ENCODE data around the gene ACP4. TPM values are rescaled to one million over a fixed set of nuclear protein-coding genes. Genes with fewer than 3 reads are reported as not detected.
"Not testable (repeated sequence)": the region's sequence is repeated elsewhere in the genome, so short reads cannot be mapped to it uniquely, and the experiment has no call there.

The ACP4 gene
- total RNA-seq, 2 donors from 2014 or later, result not detected

DNA sequence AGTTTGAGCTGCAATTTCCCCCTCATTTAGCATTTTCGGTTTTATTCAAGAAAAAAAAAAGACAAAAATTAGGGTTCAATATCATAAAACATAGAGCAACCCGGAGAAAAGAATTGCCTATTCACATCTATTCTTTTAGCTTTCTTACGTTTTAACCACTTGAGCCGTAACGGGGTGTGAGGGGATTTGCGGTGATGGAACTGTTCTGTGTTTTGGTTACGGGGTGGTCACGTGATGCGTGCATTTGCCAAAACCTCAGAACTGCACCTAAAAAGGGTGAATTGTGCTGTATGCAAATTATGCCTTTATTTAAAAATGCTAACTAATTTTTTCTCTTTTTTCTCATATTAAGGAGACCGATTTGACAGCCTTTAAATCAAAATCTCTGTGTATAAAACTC is 45.0 kb upstream of the ACP4 start:
- Mint-ChIP-seq H3K27ac (no peak overlapping the region), H3K4me3 (no peak overlapping the region), H3K36me3 (ENCODE audit: low read depth) (no peaks in the 10 kb centered on the region), H3K9me3 (no peaks in the 10 kb centered on the region), H3K4me1 (no peaks in the 10 kb centered on the region), H3K27me3 (ENCODE audit: insufficient read depth) (peaks cover 8% of the 10 kb centered on the region)
- TF ChIP-seq, protein P1, sequence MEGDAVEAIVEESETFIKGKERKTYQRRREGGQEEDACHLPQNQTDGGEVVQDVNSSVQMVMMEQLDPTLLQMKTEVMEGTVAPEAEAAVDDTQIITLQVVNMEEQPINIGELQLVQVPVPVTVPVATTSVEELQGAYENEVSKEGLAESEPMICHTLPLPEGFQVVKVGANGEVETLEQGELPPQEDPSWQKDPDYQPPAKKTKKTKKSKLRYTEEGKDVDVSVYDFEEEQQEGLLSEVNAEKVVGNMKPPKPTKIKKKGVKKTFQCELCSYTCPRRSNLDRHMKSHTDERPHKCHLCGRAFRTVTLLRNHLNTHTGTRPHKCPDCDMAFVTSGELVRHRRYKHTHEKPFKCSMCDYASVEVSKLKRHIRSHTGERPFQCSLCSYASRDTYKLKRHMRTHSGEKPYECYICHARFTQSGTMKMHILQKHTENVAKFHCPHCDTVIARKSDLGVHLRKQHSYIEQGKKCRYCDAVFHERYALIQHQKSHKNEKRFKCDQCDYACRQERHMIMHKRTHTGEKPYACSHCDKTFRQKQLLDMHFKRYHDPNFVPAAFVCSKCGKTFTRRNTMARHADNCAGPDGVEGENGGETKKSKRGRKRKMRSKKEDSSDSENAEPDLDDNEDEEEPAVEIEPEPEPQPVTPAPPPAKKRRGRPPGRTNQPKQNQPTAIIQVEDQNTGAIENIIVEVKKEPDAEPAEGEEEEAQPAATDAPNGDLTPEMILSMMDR (conservative IDR thresholded peaks at IDR 0.05), result no peak
- Histone ChIP-seq H3K9ac (ENCODE audit: extremely low read depth, low read length, poor library complexity, severe bottlenecking) (no peak overlapping the region), H3K4me1 (ENCODE audit: control insufficient read depth, insufficient read depth, low read length) (no peaks in the 10 kb centered on the region), H3K36me3 (ENCODE audit: control insufficient read depth, insufficient read depth, low read length) (no peaks in the 10 kb centered on the region), H3K27me3 (ENCODE audit: control insufficient read depth, insufficient read depth, low read length, poor library complexity, severe bottlenecking) (no peaks in the 10 kb centered on the region), H3K9me3 (ENCODE audit: control insufficient read depth, low read length) (no peaks in the 10 kb centered on the region), H3K4me3 (ENCODE audit: low read length) (no peak overlapping the region), H3K27ac (ENCODE audit: low read depth, low read length) (no peak overlapping the region)
- no peak for DNase-seq
- 67 to 81% methylated on average over 2 to 10 of the region's 10 CpGs for WGBS, 2 experiments (ENCODE audit: insufficient coverage in 1 of 2, insufficient read length in 1 of 2)

DNA sequence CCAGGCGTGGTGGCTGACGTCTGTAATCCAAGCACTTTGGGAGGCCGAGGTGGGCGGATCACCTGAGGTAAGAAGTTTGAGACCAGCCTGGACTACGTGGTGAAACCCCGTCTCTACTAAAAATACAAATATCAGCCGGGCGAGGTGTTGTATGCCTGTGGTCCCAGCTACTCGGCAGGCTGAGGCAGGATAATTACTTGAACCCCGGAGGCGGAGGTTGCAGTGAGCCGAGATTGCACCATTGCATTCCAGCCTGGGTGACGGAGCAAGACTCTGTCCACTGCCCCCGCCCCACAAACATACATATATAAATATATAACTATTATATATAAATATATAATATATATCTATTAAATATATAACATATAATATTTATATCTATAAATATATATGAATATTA is 43.1 kb upstream of the ACP4 start:
- H3K9ac ChIP-seq (ENCODE audit: extremely low read depth, low read length, poor library complexity, severe bottlenecking); H3K4me1 ChIP-seq (ENCODE audit: control insufficient read depth, insufficient read depth, low read length); H3K27ac Mint-ChIP-seq; H3K4me3 Mint-ChIP-seq; H3K4me3 ChIP-seq (ENCODE audit: low read length); H3K9me3 ChIP-seq (ENCODE audit: control insufficient read depth, low read length); H3K4me1 Mint-ChIP-seq; H3K27ac ChIP-seq (ENCODE audit: low read depth, low read length); DNase-seq; H3K36me3 Mint-ChIP-seq (ENCODE audit: low read depth); H3K27me3 ChIP-seq (ENCODE audit: control insufficient read depth, insufficient read depth, low read length, poor library complexity, severe bottlenecking); H3K36me3 ChIP-seq (ENCODE audit: control insufficient read depth, insufficient read depth, low read length); H3K27me3 Mint-ChIP-seq (ENCODE audit: insufficient read depth); H3K9me3 Mint-ChIP-seq: not testable (repeated sequence)
- WGBS, 2 experiments (ENCODE audit: insufficient coverage in 1 of 2, insufficient read length in 1 of 2), result 85 to 92% methylated on average over 8 to 12 of the region's 14 CpGs

DNA sequence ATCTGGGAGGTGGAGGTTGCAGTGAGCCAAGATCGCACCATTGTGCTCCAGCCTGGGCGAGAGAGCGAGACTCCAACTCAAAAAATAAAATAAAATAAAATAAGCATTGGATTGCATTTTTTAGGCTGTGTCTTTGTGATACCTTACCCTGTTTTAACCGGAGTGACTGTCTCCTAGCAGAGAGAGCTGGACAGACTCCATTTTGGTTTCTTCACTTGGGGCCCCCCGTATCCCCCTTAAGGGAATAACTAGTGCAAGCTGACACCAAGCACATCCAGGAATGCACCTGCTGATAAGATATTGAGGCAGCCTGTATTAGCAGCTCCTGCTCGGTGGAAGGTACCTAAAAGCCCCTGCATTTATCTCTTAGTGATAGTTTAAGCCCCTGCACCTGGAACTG is 40.7 kb upstream of the ACP4 start:
- Histone ChIP-seq H3K4me1 (ENCODE audit: control insufficient read depth, insufficient read depth, low read length) (no peaks in the 10 kb centered on the region), H3K4me3 (ENCODE audit: low read length) (no peak overlapping the region), H3K36me3 (ENCODE audit: control insufficient read depth, insufficient read depth, low read length) (no peaks in the 10 kb centered on the region), H3K27ac (ENCODE audit: low read depth, low read length) (no peak overlapping the region), H3K27me3 (ENCODE audit: control insufficient read depth, insufficient read depth, low read length, poor library complexity, severe bottlenecking) (no peaks in the 10 kb centered on the region), H3K9ac (ENCODE audit: extremely low read depth, low read length, poor library complexity, severe bottlenecking) (no peak overlapping the region), H3K9me3 (ENCODE audit: control insufficient read depth, low read length) (no peaks in the 10 kb centered on the region)
- Mint-ChIP-seq H3K36me3 (ENCODE audit: low read depth) (no peaks in the 10 kb centered on the region), H3K4me3 (no peak overlapping the region), H3K27me3 (ENCODE audit: insufficient read depth) (peaks cover 15% of the 10 kb centered on the region), H3K9me3 (no peaks in the 10 kb centered on the region), H3K4me1 (no peaks in the 10 kb centered on the region), H3K27ac (no peak overlapping the region)
- DNase-seq, result no peak
- 73 to 86% methylated on average over 2 to 3 of the region's 6 CpGs for WGBS, 2 experiments (ENCODE audit: insufficient coverage in 1 of 2, insufficient read length in 1 of 2)
- TF ChIP-seq, protein P1 (conservative IDR thresholded peaks at IDR 0.05), result no peak

DNA sequence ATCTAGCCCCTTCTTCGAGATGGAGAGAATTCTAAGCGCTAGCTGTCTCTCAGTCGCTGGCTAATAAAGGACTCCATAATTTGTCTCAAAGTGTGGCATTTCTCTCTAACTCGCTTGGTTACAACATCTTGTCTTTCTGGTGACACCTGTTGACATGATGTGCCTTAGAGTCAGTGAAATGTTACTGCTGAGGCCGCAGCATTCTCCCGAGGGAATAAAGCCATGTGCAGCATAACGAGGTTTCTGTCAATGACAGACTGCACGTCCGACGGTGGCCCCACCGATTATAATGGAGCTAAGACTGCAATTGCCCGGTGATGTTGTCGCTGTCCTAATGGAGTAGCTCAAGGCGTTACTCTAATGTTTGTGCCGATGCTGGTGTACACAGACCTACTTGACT is 40.2 kb upstream of the ACP4 start:
- Mint-ChIP-seq H3K36me3 (ENCODE audit: low read depth) (no peaks in the 10 kb centered on the region), H3K27ac (no peak overlapping the region), H3K4me3 (no peak overlapping the region), H3K27me3 (ENCODE audit: insufficient read depth) (peaks cover 16% of the 10 kb centered on the region), H3K9me3 (no peaks in the 10 kb centered on the region), H3K4me1 (no peaks in the 10 kb centered on the region)
- no peak overlapping the region for H3K9ac ChIP-seq (ENCODE audit: extremely low read depth, low read length, poor library complexity, severe bottlenecking)
- H3K27ac ChIP-seq (ENCODE audit: low read depth, low read length), result no peak overlapping the region
- TF ChIP-seq, protein P1 (conservative IDR thresholded peaks at IDR 0.05), result no peak
- no peaks in the 10 kb centered on the region for H3K27me3 ChIP-seq (ENCODE audit: control insufficient read depth, insufficient read depth, low read length, poor library complexity, severe bottlenecking)
- no peaks in the 10 kb centered on the region for H3K9me3 ChIP-seq (ENCODE audit: control insufficient read depth, low read length)
- no peak overlapping the region for H3K4me3 ChIP-seq (ENCODE audit: low read length)
- DNase-seq, result no peak
- WGBS, 2 experiments (ENCODE audit: insufficient coverage in 1 of 2, insufficient read length in 1 of 2), result 86 to 88% methylated on average over 15 of the region's 15 CpGs
- no peaks in the 10 kb centered on the region for H3K36me3 ChIP-seq (ENCODE audit: control insufficient read depth, insufficient read depth, low read length)
- H3K4me1 ChIP-seq (ENCODE audit: control insufficient read depth, insufficient read depth, low read length), result no peaks in the 10 kb centered on the region
